GM19397 (cell line): ENCODE data around the gene ZAP70.
"Not testable (repeated sequence)": the region's sequence is repeated elsewhere in the genome, so short reads cannot be mapped to it uniquely, and the experiment has no call there.

ENCODE experiments used
- ATAC-seq: cut with Tn5 transposase; IDR thresholded peaks from one replicate; pipeline ENCODE4 v1.9.1; 2021; ENCODE audit warnings: mild to moderate bottlenecking, moderate library complexity; ENCODE audit not compliant: unreplicated experiment

The ZAP70 gene

GRCh38 chr2:97697252-97698235 is 15.8 kb upstream of the ZAP70 start:
- ATAC-seq = no peak

DNA sequence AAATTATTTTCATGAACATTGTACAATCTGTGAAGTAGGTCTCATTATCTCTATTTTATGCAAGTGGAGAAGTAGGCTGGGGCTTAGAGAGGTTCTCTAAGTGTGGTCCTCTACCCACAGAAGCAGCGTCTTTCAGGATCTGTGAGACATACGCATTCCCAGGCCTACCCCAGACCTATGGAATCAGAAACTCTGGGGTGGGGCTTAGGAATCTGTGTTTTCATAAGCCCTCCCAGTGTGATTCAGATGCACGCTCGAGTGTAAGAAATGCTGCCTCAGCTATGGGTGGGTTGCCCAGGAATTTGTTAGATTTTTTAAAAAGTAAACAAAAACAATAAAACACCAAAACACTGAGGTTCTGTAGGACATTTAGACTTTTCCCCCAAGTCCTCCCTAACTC is 14.8 kb upstream of the ZAP70 start:
- ATAC-seq = no peak

GRCh38 chr2:97699765-97700444 is 13.5 kb upstream of the ZAP70 start:
- no peak for ATAC-seq

- no peak for ATAC-seq
These were observed 12.2 kb upstream of the ZAP70 start for GRCh38 chr2:97701186-97701585.

GRCh38 chr2:97701851-97702465 is 11.4 kb upstream of the ZAP70 start:
- no peak for ATAC-seq

- ATAC-seq = no peak
These were observed 10.5 kb upstream of the ZAP70 start for GRCh38 chr2:97702731-97703470.

GRCh38 chr2:97703741-97704140 is 9.6 kb upstream of the ZAP70 start:
- no peak for ATAC-seq

GRCh38 chr2:97704989-97705388 is 8.4 kb upstream of the ZAP70 start:
- ATAC-seq = no peak

DNA sequence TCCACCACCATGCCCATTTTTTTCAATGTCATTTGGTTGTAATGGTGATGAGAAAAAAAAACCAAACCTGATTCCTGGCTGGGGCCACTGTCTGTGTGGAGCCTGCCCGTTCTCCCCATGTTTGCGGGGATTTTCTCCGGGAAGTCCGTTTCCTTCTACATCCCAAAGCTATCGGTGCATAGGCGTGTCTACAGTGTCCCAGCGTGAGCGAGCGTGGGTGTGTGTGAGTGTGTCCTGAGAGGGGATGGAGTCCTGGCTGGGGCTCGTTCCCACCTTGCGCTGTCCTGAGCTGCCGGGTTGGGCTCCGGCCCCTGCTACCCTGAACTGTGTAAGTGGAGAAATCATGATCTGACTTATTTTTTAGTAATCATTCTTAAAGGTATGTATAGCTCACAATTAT is 7.3 kb upstream of the ZAP70 start:
- no peak for ATAC-seq

DNA sequence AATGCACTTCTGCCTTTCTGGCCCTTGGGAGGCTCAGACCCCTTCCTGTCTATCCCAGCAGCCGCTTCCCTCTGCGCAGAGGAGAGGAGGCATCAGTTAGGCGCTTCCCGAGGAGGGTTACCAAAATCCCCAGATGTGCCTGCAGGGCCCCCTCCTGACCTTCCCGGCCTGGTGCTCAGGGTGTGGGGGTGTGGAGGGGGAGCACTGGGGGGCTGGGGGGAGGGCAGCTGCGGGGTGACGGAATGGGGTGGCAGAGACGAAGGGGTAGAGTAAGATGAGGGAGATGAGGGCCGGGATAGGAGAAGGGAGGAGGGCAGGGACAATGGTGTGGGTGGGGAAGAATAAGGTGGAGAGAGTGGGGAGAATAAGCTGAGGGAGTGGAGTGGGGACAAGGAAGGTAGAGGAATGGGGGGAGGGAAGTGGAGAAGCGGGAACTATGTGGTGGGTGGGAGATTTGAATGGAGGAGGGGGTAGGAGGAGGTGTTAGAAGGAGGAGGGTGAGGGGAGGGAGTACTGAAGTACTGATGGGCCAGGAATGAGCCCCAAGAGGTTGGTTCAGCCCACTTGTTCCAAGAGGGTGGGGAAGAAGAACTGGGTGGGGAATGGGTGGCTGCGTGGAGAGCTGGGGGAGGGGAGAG is 6.5 kb upstream of the ZAP70 start:
- ATAC-seq = no peak

- no peak for ATAC-seq
These were observed 5.9 kb upstream of the ZAP70 start for GRCh38 chr2:97707362-97708047.

DNA sequence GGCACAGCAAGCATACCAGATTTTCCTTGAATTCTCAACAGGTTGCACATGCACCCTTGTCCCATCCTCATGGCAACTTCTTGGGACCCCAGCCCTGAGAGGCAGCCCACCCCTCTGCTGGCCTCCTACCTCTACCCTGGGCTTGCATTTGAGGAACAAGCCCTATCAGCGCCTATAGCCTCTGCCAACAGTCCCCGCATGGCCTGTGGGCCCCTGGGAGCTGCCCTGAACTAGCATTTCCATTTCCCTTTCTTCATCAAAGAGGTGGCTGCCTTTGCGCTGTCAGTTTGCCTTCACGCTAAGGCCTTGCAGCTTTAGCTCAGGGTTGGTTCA is 5.4 kb upstream of the ZAP70 start:
- ATAC-seq = no peak

GRCh38 chr2:97708608-97709007 is 4.8 kb upstream of the ZAP70 start:
- no peak for ATAC-seq

DNA sequence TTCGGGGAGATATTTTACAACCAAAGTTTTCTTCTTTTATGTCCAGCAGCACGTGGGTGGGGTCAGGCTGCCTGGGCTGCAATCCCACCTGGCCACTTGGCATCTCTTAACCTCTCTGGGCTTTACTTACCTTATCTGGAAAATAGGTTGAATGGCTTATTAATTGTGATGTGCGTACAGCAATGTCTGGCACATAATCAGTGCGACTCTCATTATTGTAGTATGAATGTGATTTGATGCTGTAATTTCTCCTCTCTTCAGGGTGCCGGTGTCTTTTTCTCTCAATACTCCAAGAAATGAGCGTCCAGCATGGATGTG is 2.0 kb upstream of the ZAP70 start:
- no peak for ATAC-seq

DNA sequence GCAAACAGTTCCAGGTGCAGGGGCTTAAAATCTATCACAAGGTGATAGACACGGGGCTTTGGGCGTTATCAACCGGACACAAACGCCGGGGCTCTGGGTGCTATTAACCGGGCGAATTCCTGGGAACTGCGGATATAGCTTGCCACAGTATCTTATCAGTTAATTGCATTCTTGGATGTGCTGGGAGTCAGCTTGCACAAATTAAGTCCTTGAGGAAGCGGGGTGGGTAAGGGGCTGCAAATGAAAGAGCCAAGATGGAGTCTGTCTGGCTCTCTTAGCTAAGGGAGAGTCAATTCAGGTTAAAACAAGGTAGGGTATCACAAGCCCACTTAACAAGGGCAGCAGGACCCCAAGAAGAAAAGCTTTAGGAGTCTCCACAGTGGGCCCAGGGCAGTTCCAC is 1.2 kb upstream of the ZAP70 start:
- not testable (repeated sequence) for ATAC-seq

- no peak for ATAC-seq
These were observed 582 bp upstream of the ZAP70 start for GRCh38 chr2:97712693-97713295.

- ATAC-seq = no peak
These were observed 941 bp downstream of the ZAP70 start for GRCh38 chr2:97714084-97714949.

DNA sequence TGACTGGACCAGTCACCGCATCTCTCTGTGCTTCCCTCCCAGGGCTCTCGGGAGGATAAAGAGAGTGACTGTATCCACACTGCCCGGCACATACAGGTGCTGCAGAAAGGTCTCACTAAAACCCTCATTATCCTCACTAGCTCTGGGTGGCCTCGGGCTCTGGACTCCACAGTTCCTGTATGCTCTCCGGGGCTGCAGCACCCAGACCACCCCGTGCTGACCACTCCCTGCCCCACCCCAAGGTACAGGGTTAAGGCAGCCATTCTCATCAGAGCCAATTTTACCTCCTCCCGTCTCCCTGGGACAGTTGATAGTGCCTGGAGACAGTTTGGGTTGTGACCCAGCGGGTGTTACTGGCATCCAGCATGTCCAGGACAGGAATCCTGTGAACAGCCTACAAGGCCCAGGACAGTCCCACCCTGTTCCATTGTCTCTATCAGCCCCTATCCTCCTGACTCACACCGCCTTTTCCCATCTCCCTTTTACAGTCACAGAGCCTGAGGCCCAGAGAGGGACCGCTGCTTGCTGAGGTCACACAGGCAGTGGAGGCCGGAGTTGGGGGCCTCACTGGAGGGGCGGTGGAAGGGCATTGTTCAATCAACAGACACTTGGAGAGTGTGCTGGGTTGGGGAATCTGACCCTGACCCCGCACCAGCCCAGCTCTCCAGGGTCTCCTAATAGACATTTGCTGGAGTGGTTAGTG is 1.7 kb downstream of the ZAP70 start:
- no peak for ATAC-seq
